Measurements from ENCODE around the gene OLIG3.

The OLIG3 gene

GRCh38 chr6:137512757-137513605, 18.8 kb upstream of the OLIG3 start:
- DNase-seq (ENCODE audit: low read depth) = no peak
- no peak overlapping the region for H3K4me3 ChIP-seq (ENCODE audit: low read depth, low read length)
- no peak for TF ChIP-seq CTCF (conservative IDR thresholded peaks at IDR 0.05; ENCODE audit: low read depth, low read length)

DNA sequence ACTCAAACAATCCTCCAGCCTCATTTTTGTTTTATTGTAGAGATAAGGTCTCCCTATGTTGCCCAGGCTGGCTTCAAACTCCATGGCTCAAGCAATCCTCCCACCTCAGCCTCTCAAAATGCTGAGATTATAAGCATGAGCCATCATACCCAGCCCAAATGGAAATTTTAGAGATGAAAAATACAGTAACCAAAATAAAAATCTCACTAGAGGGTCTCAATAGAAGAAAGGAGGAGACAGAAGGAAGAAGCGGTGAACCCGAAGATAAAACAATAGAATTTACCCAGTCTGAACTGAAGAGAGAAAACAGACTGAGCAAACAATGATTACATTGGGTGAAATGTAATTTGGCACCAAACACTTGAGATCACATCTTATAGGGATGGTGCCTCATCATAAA, 16.7 kb upstream of the OLIG3 start:
- DNase-seq (ENCODE audit: low read depth) = no peak
- no peak overlapping the region for H3K4me3 ChIP-seq (ENCODE audit: low read depth, low read length)
- no peak for TF ChIP-seq CTCF (conservative IDR thresholded peaks at IDR 0.05; ENCODE audit: low read depth, low read length)

- H3K4me3 ChIP-seq (ENCODE audit: low read depth, low read length) = no peak overlapping the region
- DNase-seq (ENCODE audit: low read depth) = no peak
- no peak for TF ChIP-seq CTCF (conservative IDR thresholded peaks at IDR 0.05; ENCODE audit: low read depth, low read length)
Observed at GRCh38 chr6:137498481-137499190, 4.4 kb upstream of the OLIG3 start.

GRCh38 chr6:137497721-137498463, 3.7 kb upstream of the OLIG3 start:
- H3K4me3 ChIP-seq (ENCODE audit: low read depth, low read length) = no peak overlapping the region
- no peak for DNase-seq (ENCODE audit: low read depth)
- TF ChIP-seq CTCF (conservative IDR thresholded peaks at IDR 0.05; ENCODE audit: low read depth, low read length) = no peak

GRCh38 chr6:137496909-137497720, 2.9 kb upstream of the OLIG3 start:
- no peak for DNase-seq (ENCODE audit: low read depth)
- no peak overlapping the region for H3K4me3 ChIP-seq (ENCODE audit: low read depth, low read length)
- TF ChIP-seq CTCF (conservative IDR thresholded peaks at IDR 0.05; ENCODE audit: low read depth, low read length) = no peak

GRCh38 chr6:137496368-137496767, 2.2 kb upstream of the OLIG3 start:
- no peak for TF ChIP-seq CTCF (conservative IDR thresholded peaks at IDR 0.05; ENCODE audit: low read depth, low read length)
- H3K4me3 ChIP-seq (ENCODE audit: low read depth, low read length) = no peak overlapping the region
- DNase-seq (ENCODE audit: low read depth) = no peak

Measured in choroid plexus epithelial cell (primary cell).